ENCODE data around the gene DDX59. TPM values are rescaled to one million over a fixed set of nuclear protein-coding genes. Genes with fewer than 3 reads are reported as not detected.
A peak's percentile ranks its signal among the peaks of the same experiment; 100 is the strongest.

DDX59 gene
- total RNA-seq, 6 experiments from 2014 or later = 6.7 to 12.4 (median 8.8) TPM

- intact Hi-C loops (cut with DNase I) = no loop called here
- Histone ChIP-seq H3K27ac (no peak overlapping the region), H3K9me3 (no peaks in the 10 kb centered on the region), H3K4me1 (no peaks in the 10 kb centered on the region), H3K36me3 (peaks cover 0 to 18% (median 6%) of the 10 kb centered on the region in 4 donors), H3K27me3 (no peaks in the 10 kb centered on the region), H3K4me3 (no peak overlapping the region)
- 100% methylated on average over 1 of the region's 1 CpG for WGBS (ENCODE audit: insufficient coverage, low coverage, low lambda C conversion rate, missing lambda C conversion rate)
- no peak for DNase-seq
- TF ChIP-seq CTCF (IDR thresholded peaks at IDR 0.05) (no peak), POLR2A (IDR thresholded peaks at IDR 0.05) (no peak)
- no peak for ATAC-seq
Observed at GRCh38 chr1:200652378-200652777, 17.3 kb downstream of the DDX59 start.

- TF ChIP-seq CTCF (IDR thresholded peaks at IDR 0.05) (no peak), POLR2A (IDR thresholded peaks at IDR 0.05) (no peak)
- Histone ChIP-seq H3K9me3 (no peaks in the 10 kb centered on the region), H3K36me3 (peaks cover 0 to 23% (median 5%) of the 10 kb centered on the region in 4 donors), H3K4me3 (no peak overlapping the region), H3K27ac (no peak overlapping the region), H3K27me3 (no peaks in the 10 kb centered on the region), H3K4me1 (no peaks in the 10 kb centered on the region)
- DNase-seq = no peak
- WGBS (ENCODE audit: insufficient coverage, low coverage, low lambda C conversion rate, missing lambda C conversion rate) = 86% methylated on average over 4 of the region's 4 CpGs
- ATAC-seq = no peak
- intact Hi-C loops (cut with DNase I) = no loop called here
Observed at GRCh38 chr1:200646515-200646914, 23.2 kb downstream of the DDX59 start.

- peaks cover 0 to 9% (median 0%) of the 10 kb centered on the region in 4 donors for H3K4me1 ChIP-seq
- ATAC-seq (no peak), DNase-seq (no peak)
- TF ChIP-seq POLR2A (IDR thresholded peaks at IDR 0.05) = no peak
- no peak for TF ChIP-seq CTCF (IDR thresholded peaks at IDR 0.05)
- no peak overlapping the region for H3K27ac ChIP-seq
- no peak overlapping the region for H3K4me3 ChIP-seq
- no peaks in the 10 kb centered on the region for H3K27me3 ChIP-seq
- H3K9me3 ChIP-seq = no peaks in the 10 kb centered on the region
- peaks cover 0 to 17% (median 5%) of the 10 kb centered on the region in 4 donors for H3K36me3 ChIP-seq
- intact Hi-C loops (cut with DNase I) = no loop called here
Observed at GRCh38 chr1:200644021-200644420, 25.7 kb downstream of the DDX59 start.

- Histone ChIP-seq H3K27me3 (no peaks in the 10 kb centered on the region), H3K4me3 (no peak overlapping the region), H3K4me1 (peaks cover 0 to 9% (median 0%) of the 10 kb centered on the region in 4 donors), H3K9me3 (no peaks in the 10 kb centered on the region), H3K27ac (no peak overlapping the region), H3K36me3 (peaks cover 0 to 5% (median 2%) of the 10 kb centered on the region in 4 donors)
- no peak for DNase-seq
- peak in 3 of 4 donors; percentile 41 to 59 (median 44) for ATAC-seq
- WGBS (ENCODE audit: insufficient coverage, low coverage, low lambda C conversion rate, missing lambda C conversion rate) = 66% methylated on average over 6 of the region's 6 CpGs
- intact Hi-C loops (cut with DNase I) = no loop called here
- TF ChIP-seq POLR2A (IDR thresholded peaks at IDR 0.05) (no peak), CTCF (IDR thresholded peaks at IDR 0.05) (no peak)
Observed at GRCh38 chr1:200642481-200642880, 27.2 kb downstream of the DDX59 start.

- ATAC-seq = peak; percentile 85 to 92 (median 90)
- Histone ChIP-seq H3K4me1 (peaks cover 0 to 9% (median 0%) of the 10 kb centered on the region in 4 donors), H3K36me3 (no peaks in the 10 kb centered on the region), H3K27me3 (no peaks in the 10 kb centered on the region), H3K27ac (no peak overlapping the region), H3K4me3 (no peak overlapping the region), H3K9me3 (no peaks in the 10 kb centered on the region)
- TF ChIP-seq CTCF (IDR thresholded peaks at IDR 0.05) (no peak), POLR2A (IDR thresholded peaks at IDR 0.05) (no peak)
- 29% methylated on average over 5 of the region's 5 CpGs for WGBS (ENCODE audit: insufficient coverage, low coverage, low lambda C conversion rate, missing lambda C conversion rate)
- peak in 1 of 3 donors; percentile 52 for DNase-seq
- intact Hi-C loops (cut with DNase I) = no loop called here
Observed at GRCh38 chr1:200640963-200641401, 28.7 kb downstream of the DDX59 start.
